ENCODE data around the gene CRB2. TPM values are rescaled to one million over a fixed set of nuclear protein-coding genes. Genes with fewer than 3 reads are reported as not detected.

CRB2 gene
- total and polyA plus RNA-seq, 11 donors = 0.05 to 10.1 (median 0.10) TPM; not detected in 8

DNA sequence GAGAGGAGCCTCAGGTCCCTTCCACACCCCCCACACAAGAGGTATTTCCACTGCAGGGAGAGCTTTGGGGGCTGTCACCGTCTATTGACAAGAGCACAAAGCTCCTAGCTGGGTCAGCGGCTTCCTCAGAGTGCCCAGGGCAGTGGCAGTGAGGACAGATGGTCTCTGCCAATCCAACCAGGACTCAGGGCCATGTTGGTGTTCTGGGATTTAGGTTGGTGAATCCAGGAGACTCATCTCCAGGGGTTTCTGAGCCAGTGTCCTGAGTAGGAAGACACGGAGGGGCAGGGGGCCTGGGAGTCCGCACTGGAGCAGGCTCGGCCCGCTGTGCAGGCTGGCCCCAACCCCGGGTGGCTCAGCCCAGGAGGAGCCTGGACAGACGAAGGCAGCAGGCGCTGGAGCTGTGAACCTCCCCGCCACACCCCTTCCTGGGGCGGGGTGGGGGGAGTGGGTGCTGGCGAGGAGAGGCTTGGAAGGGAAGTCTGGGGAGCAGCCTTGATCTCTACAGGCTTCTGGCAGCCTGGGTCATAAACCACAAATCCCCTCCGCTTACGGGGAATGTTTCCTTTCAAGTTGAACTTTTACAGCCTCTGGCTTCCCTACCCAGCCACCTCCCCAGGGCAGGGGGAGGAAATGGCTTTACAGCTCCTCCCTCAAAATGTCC lies 19.6 kb downstream of the CRB2 start:
- H3K9me3 ChIP-seq = no peaks in the 10 kb centered on the region
- no peak for DNase-seq
- peak in 3 of 4 donors; percentile 21 to 36 (median 36) for ATAC-seq
- peak overlapping the region in 1 of 12 donors; percentile 60 for H3K27ac ChIP-seq
- WGBS, 4 donors = 18 to 50% (median 36%) methylated on average over 3 to 14 of the region's 14 CpGs
- TF ChIP-seq CTCF (IDR thresholded peaks at IDR 0.05) (no peak), POLR2A (IDR thresholded peaks at IDR 0.05) (no peak)
- no peaks in the 10 kb centered on the region for H3K36me3 ChIP-seq
- intact Hi-C loops (cut with DNase I) = no loop called here
- H3K27me3 ChIP-seq = peaks cover 17 to 47% (median 33%) of the 10 kb centered on the region in 9 donors
- peaks cover 0 to 23% (median 5%) of the 10 kb centered on the region in 12 donors for H3K4me1 ChIP-seq
- H3K4me3 ChIP-seq = no peak overlapping the region

DNA sequence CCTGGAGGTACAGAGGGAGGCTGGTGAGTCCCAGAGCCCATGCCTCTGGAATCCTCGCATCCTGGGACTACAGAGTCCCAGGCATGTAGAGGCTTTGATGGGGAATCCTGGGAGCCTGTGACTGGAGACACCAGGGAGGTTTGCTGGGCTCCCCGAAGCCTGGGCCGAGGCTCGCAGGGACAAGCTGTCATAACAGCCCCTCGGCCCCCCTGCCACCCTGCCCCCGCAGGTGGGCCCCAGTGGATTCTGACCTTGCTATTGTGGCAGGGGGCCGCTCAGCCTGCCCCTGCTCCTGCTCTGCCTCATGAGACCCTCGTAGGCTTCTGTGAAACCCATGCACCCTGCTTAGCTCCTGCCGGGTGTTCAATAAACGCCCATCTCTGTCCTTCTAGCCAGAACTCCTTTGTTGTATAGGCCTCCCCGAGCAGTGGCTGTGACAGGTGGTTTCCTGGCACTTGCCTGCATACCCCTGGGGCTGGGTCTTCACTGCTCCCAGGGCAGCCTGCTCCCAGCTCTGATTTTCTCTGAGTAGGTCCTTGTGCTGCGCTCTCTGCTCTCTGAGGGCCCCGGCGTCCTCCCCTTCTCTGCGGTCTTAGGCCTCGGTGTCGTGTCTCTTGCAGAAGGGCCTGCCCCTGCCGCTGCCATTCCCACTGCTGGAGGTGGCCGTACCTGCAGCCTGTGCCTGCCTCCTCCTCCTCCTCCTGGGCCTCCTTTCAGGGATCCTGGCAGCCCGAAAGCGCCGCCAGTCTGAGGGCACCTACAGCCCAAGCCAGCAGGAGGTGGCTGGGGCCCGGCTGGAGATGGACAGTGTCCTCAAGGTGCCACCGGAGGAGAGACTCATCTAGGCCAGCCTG lies 20.4 kb downstream of the CRB2 start:
- intact Hi-C loops (cut with DNase I) = no loop called here
- no peaks in the 10 kb centered on the region for H3K9me3 ChIP-seq
- peaks cover 17 to 40% (median 29%) of the 10 kb centered on the region in 9 donors for H3K27me3 ChIP-seq
- ATAC-seq (no peak), DNase-seq (no peak)
- H3K27ac ChIP-seq = peak overlapping the region in 1 of 12 donors; percentile 60
- WGBS, 4 donors = 74 to 84% (median 80%) methylated on average over 24 of the region's 24 CpGs
- no peak overlapping the region for H3K4me3 ChIP-seq
- H3K36me3 ChIP-seq = peaks cover 0 to 2% (median 0%) of the 10 kb centered on the region in 9 donors
- H3K4me1 ChIP-seq = peaks cover 0 to 23% (median 5%) of the 10 kb centered on the region in 12 donors
- TF ChIP-seq CTCF (IDR thresholded peaks at IDR 0.05) (no peak), POLR2A (IDR thresholded peaks at IDR 0.05) (no peak)

GRCh38 chr9:123377211-123377971 lies 21.4 kb downstream of the CRB2 start:
- Histone ChIP-seq H3K9me3 (no peaks in the 10 kb centered on the region), H3K4me1 (peaks cover 0 to 23% (median 5%) of the 10 kb centered on the region in 12 donors), H3K27me3 (peaks cover 16 to 31% (median 25%) of the 10 kb centered on the region in 9 donors), H3K4me3 (no peak overlapping the region), H3K27ac (no peak overlapping the region), H3K36me3 (peaks cover 0 to 9% (median 0%) of the 10 kb centered on the region in 9 donors)
- no peak for TF ChIP-seq CTCF (IDR thresholded peaks at IDR 0.05)
- TF ChIP-seq POLR2A (IDR thresholded peaks at IDR 0.05) = no peak
- intact Hi-C loops (cut with DNase I) = no loop called here
- ATAC-seq = peak in 1 of 4 donors; percentile 5
- no peak for DNase-seq
- WGBS, 4 donors = 59 to 84% (median 79%) methylated on average over 13 to 21 of the region's 21 CpGs

All from heart left ventricle (tissue), 16 donors.